Measurements from ENCODE around the gene HCST.

DNA sequence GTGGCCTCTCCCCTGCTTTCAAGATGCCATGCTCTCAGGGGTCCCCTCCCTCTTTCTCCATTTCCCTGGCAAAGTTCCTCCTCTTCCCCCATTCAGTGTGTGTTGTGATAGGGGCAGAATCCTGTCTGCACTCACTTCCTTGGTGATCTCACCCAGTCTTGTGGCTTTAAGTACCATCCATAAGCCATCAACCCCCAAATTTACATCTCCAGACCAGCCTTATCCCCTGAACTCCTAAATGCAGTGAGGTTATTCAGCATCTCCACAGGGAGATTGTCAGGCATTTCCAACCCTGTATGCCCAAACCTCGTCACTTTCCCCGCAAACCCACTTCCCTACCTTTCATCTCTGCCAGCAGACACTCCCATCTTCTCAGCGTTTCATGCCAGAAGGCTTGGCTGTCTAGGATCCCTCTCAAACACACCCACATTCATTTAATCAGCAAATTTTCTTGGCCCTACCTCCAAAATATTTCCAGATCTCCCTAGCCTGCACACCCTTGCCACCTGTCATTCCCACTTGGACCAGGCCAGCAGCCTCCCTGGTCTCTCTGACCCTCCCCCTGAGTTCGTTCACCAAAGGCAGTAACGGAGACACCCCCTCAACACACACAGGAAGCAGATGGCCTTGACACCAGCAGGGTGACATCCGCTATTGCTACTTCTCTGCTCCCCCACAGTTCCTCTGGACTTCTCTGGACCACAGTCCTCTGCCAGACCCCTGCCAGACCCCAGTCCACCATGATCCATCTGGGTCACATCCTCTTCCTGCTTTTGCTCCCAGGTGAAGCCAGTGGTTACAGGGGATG lies at the start of gene HCST:
- TF ChIP-seq, protein P1, sequence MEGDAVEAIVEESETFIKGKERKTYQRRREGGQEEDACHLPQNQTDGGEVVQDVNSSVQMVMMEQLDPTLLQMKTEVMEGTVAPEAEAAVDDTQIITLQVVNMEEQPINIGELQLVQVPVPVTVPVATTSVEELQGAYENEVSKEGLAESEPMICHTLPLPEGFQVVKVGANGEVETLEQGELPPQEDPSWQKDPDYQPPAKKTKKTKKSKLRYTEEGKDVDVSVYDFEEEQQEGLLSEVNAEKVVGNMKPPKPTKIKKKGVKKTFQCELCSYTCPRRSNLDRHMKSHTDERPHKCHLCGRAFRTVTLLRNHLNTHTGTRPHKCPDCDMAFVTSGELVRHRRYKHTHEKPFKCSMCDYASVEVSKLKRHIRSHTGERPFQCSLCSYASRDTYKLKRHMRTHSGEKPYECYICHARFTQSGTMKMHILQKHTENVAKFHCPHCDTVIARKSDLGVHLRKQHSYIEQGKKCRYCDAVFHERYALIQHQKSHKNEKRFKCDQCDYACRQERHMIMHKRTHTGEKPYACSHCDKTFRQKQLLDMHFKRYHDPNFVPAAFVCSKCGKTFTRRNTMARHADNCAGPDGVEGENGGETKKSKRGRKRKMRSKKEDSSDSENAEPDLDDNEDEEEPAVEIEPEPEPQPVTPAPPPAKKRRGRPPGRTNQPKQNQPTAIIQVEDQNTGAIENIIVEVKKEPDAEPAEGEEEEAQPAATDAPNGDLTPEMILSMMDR (IDR thresholded peaks at IDR 0.05), result no peak
- no peak for TF ChIP-seq POLR2AphosphoS5 (IDR thresholded peaks at IDR 0.05)
